ENCODE data around the gene HOXC12. TPM values are rescaled to one million over a fixed set of nuclear protein-coding genes. Genes with fewer than 3 reads are reported as not detected.
A peak's percentile ranks its signal among the peaks of the same experiment; 100 is the strongest.

The HOXC12 gene
- total RNA-seq, 1 donor from 2014 or later = not detected

DNA sequence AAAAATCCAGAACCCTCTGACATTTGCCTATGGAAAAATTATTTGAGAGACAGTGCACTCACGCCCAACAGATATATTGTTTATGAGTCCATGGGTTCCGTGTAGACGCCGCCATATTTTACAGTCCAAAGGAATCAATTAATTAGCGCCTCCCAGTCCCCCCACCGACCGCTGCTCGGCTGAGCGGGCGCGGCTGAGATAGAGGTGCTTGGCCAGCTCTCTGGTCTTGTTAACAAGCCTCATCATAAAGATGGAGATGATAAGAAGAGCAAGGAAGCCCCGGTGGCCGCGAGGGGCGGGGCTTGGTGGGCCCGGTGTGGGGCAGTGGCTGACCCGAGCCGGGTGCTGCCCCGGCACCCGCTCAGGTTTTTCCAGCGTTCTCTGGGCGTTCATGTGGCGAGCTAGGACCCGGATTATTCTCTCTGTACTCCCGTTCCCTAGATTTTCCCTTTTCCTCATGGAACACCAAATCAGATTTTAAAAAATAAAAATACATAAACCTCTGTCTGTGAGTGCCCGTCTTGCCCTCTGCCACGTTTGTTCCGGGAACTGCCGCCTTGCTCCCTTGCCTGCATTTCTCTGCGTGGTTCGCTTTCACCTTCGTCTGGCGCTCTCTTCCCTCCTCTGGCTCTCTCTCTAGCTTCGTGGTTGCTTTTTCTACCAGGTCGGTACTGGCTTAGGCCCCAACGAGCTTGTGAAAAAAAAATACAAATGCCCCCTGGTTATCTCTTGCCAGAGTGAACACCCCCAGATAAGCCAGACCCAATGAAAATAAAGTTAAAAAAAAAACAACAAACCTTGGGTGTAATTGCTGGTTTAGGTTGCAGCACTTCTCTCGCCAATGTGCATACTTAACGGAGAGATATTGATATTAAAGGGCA is 9.0 kb downstream of the HOXC12 start:
- Histone ChIP-seq H3K27ac (replicated peaks) (no peak overlapping the region), H3K9me3 (replicated peaks) (no peaks in the 10 kb centered on the region), H3K4me3 (no peak overlapping the region), H3K27me3 (ENCODE audit: low read depth) (peaks cover 100% of the 10 kb centered on the region), H3K36me3 (no peaks in the 10 kb centered on the region), H3K4me1 (peaks cover 22% of the 10 kb centered on the region)
- TF ChIP-seq, protein P1, sequence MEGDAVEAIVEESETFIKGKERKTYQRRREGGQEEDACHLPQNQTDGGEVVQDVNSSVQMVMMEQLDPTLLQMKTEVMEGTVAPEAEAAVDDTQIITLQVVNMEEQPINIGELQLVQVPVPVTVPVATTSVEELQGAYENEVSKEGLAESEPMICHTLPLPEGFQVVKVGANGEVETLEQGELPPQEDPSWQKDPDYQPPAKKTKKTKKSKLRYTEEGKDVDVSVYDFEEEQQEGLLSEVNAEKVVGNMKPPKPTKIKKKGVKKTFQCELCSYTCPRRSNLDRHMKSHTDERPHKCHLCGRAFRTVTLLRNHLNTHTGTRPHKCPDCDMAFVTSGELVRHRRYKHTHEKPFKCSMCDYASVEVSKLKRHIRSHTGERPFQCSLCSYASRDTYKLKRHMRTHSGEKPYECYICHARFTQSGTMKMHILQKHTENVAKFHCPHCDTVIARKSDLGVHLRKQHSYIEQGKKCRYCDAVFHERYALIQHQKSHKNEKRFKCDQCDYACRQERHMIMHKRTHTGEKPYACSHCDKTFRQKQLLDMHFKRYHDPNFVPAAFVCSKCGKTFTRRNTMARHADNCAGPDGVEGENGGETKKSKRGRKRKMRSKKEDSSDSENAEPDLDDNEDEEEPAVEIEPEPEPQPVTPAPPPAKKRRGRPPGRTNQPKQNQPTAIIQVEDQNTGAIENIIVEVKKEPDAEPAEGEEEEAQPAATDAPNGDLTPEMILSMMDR (IDR thresholded peaks at IDR 0.05; ENCODE audit: borderline replicate concordance) = no peak
- no peak for DNase-seq
- intact Hi-C loops (cut with micrococcal nuclease) = no loop called here

DNA sequence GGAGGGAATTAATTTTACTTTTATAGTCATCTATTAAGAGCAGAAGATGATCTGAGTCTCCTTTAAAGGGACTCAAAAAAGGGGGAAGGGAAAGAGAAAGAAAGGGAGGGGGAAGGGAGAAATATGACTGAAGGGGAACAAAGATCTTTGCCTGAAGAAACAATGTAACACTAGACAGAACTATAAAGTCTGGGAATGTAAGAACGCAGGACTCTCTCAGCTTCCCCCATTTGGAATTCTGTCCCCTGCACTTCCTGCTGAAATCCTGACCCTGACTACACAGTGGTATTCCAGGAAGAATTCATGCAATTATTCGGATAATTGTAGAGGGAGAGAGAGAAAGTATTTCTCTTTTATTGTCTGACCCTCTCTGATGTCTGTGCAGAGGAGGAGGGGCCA is 9.6 kb downstream of the HOXC12 start:
- no peaks in the 10 kb centered on the region for H3K36me3 ChIP-seq
- TF ChIP-seq, protein P1 (IDR thresholded peaks at IDR 0.05; ENCODE audit: borderline replicate concordance) = no peak
- intact Hi-C loops (cut with micrococcal nuclease) = no loop called here
- H3K27me3 ChIP-seq (ENCODE audit: low read depth) = peaks cover 100% of the 10 kb centered on the region
- DNase-seq = no peak
- H3K4me3 ChIP-seq = no peak overlapping the region
- H3K4me1 ChIP-seq = peaks cover 22% of the 10 kb centered on the region
- no peak overlapping the region for H3K27ac ChIP-seq (replicated peaks)
- H3K9me3 ChIP-seq (replicated peaks) = no peaks in the 10 kb centered on the region

GRCh38 chr12:53965281-53966084 is 10.8 kb downstream of the HOXC12 start:
- Histone ChIP-seq H3K27me3 (ENCODE audit: low read depth) (peaks cover 100% of the 10 kb centered on the region), H3K9me3 (replicated peaks) (no peaks in the 10 kb centered on the region), H3K4me1 (peaks cover 22% of the 10 kb centered on the region), H3K4me3 (no peak overlapping the region), H3K36me3 (no peaks in the 10 kb centered on the region), H3K27ac (replicated peaks) (no peak overlapping the region)
- TF ChIP-seq, protein P1 (IDR thresholded peaks at IDR 0.05; ENCODE audit: borderline replicate concordance) = no peak
- intact Hi-C loops (cut with micrococcal nuclease) = no loop called here
- DNase-seq = no peak

DNA sequence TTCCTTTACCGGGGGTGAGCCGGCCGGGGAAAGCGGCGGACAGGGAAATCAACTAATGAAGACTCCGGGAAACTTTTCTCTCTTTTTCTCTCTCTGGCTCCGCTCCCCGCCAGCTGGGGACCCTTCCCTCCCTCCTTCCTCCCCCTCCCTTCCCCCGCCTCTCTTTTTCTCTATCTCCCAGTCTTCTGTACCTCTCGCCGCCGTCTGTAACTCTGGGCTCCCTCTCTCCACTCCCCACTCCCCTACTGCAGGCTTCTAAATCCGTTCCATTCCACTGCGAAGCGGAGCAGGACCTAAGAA is 11.3 kb downstream of the HOXC12 start:
- DNase-seq = no peak
- no peaks in the 10 kb centered on the region for H3K9me3 ChIP-seq (replicated peaks)
- H3K36me3 ChIP-seq = no peaks in the 10 kb centered on the region
- peaks cover 100% of the 10 kb centered on the region for H3K27me3 ChIP-seq (ENCODE audit: low read depth)
- TF ChIP-seq, protein P1 (IDR thresholded peaks at IDR 0.05; ENCODE audit: borderline replicate concordance) = no peak
- intact Hi-C loops (cut with micrococcal nuclease) = no loop called here
- peaks cover 17% of the 10 kb centered on the region for H3K4me1 ChIP-seq
- H3K4me3 ChIP-seq = no peak overlapping the region
- H3K27ac ChIP-seq (replicated peaks) = no peak overlapping the region

DNA sequence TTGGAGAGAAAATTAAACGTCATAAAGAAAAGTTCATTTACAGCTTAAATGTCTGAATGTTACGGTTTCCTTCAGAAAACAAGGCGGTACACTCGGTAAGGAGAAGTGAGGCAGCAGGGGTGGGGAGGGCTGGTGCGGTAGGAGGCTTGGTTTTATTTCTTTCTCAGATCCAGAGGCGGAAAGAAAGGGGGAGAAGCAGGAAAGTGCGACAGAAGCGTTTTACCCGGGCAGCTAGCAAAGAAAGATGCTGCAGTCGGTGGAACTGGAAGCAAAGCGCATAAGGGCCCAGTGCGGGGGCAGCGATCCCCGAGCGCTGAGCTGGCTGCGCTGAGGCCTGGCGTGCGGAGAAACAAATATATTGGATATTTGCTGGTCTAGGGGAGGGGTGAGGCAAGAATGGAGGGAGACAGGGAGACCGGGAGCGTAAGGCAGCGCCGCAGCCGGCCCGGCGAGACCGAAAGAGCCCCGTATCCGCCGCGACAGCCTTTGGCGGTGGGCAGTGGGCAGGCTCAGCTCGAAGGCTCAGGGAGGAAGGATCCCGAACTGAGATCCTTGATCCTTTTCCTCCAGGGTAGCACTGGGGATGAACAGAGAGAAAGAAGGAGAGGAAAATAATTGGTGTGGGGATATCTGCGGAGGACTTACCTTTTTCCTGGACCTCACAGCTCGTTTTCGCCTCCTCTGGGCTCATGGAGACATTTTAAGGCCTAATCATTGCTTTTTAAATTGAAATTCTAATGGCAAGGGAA is 11.9 kb downstream of the HOXC12 start:
- DNase-seq = no peak
- no peak overlapping the region for H3K27ac ChIP-seq (replicated peaks)
- peak overlapping the region; percentile 3 for H3K4me3 ChIP-seq
- H3K4me1 ChIP-seq = peaks cover 14% of the 10 kb centered on the region
- intact Hi-C loops (cut with micrococcal nuclease) = no loop called here
- H3K27me3 ChIP-seq (ENCODE audit: low read depth) = peaks cover 100% of the 10 kb centered on the region
- TF ChIP-seq, protein P1 (IDR thresholded peaks at IDR 0.05; ENCODE audit: borderline replicate concordance) = no peak
- H3K9me3 ChIP-seq (replicated peaks) = no peaks in the 10 kb centered on the region
- no peaks in the 10 kb centered on the region for H3K36me3 ChIP-seq

Data from left ventricle myocardium inferior (tissue), 1 donor.